Lower leg skin (tissue), 4 donors: ENCODE data around the gene DAPK2. TPM values are rescaled to one million over a fixed set of nuclear protein-coding genes. Genes with fewer than 3 reads are reported as not detected.
"Not testable (repeated sequence)": the region's sequence is repeated elsewhere in the genome, so short reads cannot be mapped to it uniquely, and the experiment has no call there.

Experiments used
- DNase-seq, 2 donors: peaks; one replicate each; pipeline ENCODE4 v3.0.0-alpha.2; 2019; ENCODE audit warnings: low spot score in 2 of 2
- H3K4me3 ChIP-seq: fragments of 200-600 bp; sonication (generic); 2 replicates; pipeline ENCODE4 v1.5.1; 2017; ENCODE audit warnings: mild to moderate bottlenecking, low read depth; ENCODE audit not compliant: poor library complexity, severe bottlenecking
- POLR2A ChIP-seq, 2 donors: fragments of 450-650 bp; IDR thresholded peaks; one replicate each; pipeline ENCODE4 v1.6.1; 2016 to 2017; ENCODE audit warnings: antibody characterized with exemption in 2 of 2, mild to moderate bottlenecking in 1 of 2, moderate library complexity in 1 of 2
- WGBS, 2 donors: methylation state at CpG; one replicate each; pipeline ENCODE4 v1.1.5; 2018; 5-methylcytosine and 5-hydroxymethylcytosine counted together
- intact Hi-C: fragments of 100-400 bp; cut with DNase I; formaldehyde crosslinking; loops from one replicate; pipeline ENCODE4 v1.15.0; 2023; ENCODE audit warnings: low total_unique reads
- total RNA-seq, 4 donors: library from RNA; depleted of rRNA; stranded (reverse); fragments of >200 nt; gene quantifications; one replicate each; pipeline ENCODE4 v1.1.0, GENCODE V29; 2016
- TF ChIP-seq, protein P1 (sequence below), 3 donors: fragments of 450-650 bp; IDR thresholded peaks; one replicate each; pipeline ENCODE4 v1.5.1; 2016; ENCODE audit warnings: antibody characterized with exemption in 3 of 3, mild to moderate bottlenecking in 3 of 3, moderate library complexity in 2 of 3

Gene DAPK2
- total RNA-seq, 4 donors from 2014 or later = 10.9 to 27.5 (median 13.3) TPM

DNA sequence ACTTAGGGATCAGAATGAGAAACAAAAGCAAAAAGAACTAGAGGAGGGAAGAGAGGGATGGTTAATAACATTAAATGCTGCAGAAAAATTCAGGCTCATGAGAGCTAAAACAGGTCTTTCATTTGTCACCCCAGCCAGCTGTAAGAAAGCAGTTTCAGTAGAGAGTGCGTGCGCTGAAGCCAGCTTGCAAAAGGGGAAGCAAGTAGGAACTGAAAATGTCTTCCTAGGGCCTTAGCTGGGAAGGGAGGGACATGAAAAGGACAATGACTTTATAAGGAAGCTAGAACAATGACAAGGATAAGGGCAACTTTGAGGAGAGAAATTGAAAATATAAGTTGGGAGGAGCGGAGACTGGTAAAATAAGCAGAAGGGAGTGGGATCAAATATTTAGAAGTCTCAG lies 44.2 kb upstream of the DAPK2 start:
- H3K4me3 ChIP-seq = no peak overlapping the region
- TF ChIP-seq, protein P1, sequence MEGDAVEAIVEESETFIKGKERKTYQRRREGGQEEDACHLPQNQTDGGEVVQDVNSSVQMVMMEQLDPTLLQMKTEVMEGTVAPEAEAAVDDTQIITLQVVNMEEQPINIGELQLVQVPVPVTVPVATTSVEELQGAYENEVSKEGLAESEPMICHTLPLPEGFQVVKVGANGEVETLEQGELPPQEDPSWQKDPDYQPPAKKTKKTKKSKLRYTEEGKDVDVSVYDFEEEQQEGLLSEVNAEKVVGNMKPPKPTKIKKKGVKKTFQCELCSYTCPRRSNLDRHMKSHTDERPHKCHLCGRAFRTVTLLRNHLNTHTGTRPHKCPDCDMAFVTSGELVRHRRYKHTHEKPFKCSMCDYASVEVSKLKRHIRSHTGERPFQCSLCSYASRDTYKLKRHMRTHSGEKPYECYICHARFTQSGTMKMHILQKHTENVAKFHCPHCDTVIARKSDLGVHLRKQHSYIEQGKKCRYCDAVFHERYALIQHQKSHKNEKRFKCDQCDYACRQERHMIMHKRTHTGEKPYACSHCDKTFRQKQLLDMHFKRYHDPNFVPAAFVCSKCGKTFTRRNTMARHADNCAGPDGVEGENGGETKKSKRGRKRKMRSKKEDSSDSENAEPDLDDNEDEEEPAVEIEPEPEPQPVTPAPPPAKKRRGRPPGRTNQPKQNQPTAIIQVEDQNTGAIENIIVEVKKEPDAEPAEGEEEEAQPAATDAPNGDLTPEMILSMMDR (IDR thresholded peaks at IDR 0.05) = no peak
- no peak for DNase-seq
- intact Hi-C loops = loop anchor here (10.0 kb wide), 1 partner anchor 64 kb away; the partner anchor contains the start of gene SNX22
- 87 to 90% methylated on average over 3 of the region's 3 CpGs for WGBS, 2 donors

- 87 to 89% methylated on average over 12 of the region's 12 CpGs for WGBS, 2 donors
- no peak for DNase-seq
- TF ChIP-seq, protein P1 (IDR thresholded peaks at IDR 0.05) = no peak
- no peak for TF ChIP-seq POLR2A (IDR thresholded peaks at IDR 0.05)
- no peak overlapping the region for H3K4me3 ChIP-seq
- intact Hi-C loops = loop anchor here (10.0 kb wide), 1 partner anchor 65 kb away; the partner anchor contains the start of gene SNX22
These were observed 43.4 kb upstream of the DAPK2 start for GRCh38 chr15:64089543-64090280.

GRCh38 chr15:64082757-64083156 lies 36.5 kb upstream of the DAPK2 start:
- 65 to 66% methylated on average over 3 of the region's 3 CpGs for WGBS, 2 donors
- intact Hi-C loops = no loop called here
- TF ChIP-seq POLR2A (IDR thresholded peaks at IDR 0.05) = no peak
- TF ChIP-seq, protein P1 (IDR thresholded peaks at IDR 0.05) = no peak

DNA sequence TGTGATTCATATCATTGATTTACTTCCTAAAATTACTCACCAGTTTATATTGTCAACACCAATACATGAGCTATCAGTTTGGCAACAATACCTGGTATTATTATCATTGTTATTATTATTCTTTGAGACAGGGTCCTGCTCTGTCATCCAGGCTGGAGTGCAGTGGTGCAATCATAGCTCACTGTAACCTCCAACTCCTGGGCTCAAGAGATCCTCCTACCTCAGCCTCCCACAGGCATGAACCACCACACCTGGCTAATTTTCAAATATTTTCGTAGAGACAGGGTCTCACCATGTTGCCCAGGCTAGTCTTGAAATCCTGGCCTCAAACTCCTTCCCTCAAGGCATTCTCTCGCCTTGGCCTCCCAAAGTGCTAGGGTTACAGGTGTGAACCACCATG lies 27.2 kb upstream of the DAPK2 start:
- 92 to 96% methylated on average over 2 of the region's 2 CpGs for WGBS, 2 donors
- intact Hi-C loops, DNase-seq, H3K4me3 ChIP-seq: not testable (repeated sequence)

More at GRCh38 chr15:64082757-64083156, 36.5 kb upstream of the DAPK2 start:
- no peak overlapping the region for H3K4me3 ChIP-seq
- no peak for DNase-seq

GRCh38 chr15:64072812-64073211 lies 26.5 kb upstream of the DAPK2 start:
- no peak for DNase-seq
- 97% methylated on average over 2 of the region's 2 CpGs for WGBS, 2 donors
- intact Hi-C loops = no loop called here
- TF ChIP-seq, protein P1 (IDR thresholded peaks at IDR 0.05) = no peak
- TF ChIP-seq POLR2A (IDR thresholded peaks at IDR 0.05) = no peak
- no peak overlapping the region for H3K4me3 ChIP-seq

DNA sequence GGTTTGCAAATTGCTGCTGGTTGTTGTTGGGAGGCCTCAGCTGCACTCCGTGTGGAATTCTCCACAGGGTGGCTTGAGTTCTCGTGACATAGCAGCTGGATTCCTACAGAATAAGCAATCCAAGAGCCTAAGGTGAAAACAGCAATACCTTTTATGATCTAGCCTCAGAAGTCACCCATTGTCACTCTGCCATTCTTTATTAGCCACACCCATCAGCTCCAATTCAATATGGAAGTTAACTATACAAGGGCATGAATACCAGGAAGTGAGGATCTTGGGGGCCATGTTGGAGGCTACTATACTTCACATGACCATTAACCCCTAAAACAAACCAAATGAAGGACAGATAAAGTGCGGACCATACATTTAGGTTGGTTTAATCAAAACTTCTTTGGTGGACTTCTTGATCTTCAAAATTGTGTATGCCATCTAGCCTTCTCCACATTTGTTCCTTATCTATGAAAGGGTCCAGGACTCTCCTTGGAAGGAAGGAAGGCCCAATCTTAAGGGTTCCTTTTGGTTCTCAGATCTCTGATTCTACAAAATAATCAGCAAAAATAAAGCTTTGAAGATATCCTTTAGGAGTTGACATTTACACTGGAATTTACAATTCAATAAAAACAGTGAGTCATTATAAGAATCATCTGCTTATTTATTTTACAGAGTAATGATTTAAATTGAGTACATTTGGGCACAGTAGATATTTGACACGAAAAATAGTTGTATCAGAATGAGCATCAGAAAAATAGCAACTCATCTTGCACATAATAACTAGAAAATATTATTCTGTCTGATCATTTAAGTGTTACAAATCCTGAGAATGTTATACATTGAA lies 25.9 kb upstream of the DAPK2 start:
- no peak for TF ChIP-seq POLR2A (IDR thresholded peaks at IDR 0.05)
- TF ChIP-seq, protein P1 (IDR thresholded peaks at IDR 0.05) = no peak
- no peak overlapping the region for H3K4me3 ChIP-seq
- intact Hi-C loops = no loop called here
- 87 to 91% methylated on average over 4 of the region's 4 CpGs for WGBS, 2 donors
- DNase-seq = no peak
